ENCODE measurements around the gene WAS. TPM values are rescaled to one million over a fixed set of nuclear protein-coding genes. Genes with fewer than 3 reads are reported as not detected.

WAS gene
- total and polyA plus RNA-seq, 2 donors (not counting 1 experiment from before 2014, with no cell fraction given) = 88.7 to 98.0 TPM

DNA sequence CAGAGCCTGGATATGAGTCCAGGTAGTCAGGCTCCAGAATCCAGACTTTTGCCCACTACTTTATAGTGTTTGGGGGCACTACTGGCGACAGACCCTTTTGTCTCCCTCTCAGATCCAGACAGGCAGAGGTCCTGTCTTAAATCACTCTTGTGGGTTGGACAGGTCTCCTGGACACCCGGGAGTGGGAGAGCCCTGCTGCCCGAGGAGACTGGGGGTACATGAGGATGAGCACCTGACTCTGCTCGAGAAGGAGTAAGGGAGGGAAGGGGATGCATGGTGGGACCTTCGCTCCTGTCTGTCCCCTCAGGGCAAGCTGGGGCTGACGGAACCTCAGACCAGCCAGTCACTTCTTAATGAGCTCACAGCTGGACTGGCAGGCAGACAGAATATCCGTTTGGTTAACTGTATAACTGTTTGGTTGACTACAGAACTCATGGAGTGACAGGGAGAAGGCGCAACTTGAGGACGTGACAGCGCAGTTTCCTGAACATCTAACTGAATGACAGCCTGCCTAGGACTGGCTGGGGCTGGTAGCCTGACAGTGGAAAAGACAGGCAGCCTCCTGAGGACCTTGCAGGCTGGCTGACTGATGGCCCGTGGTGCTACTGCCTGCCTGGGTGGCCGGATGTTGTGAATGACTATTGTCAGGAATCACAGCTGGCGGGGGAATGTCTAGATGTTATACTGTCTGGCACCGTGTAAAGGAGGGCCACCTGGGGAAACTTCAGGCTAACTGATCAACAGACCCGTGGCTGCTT, 11.4 kb downstream of the WAS start:
- POLR2A ChIA-PET = interaction anchor here (1.6 kb wide), 1 partner anchor 11 kb away, joined by 7 read pairs; the partner anchor contains the start of gene WAS
- peak overlapping the region; percentile 93 for H3K27ac Mint-ChIP-seq
- Histone ChIP-seq H3K4me2 (replicated peaks; ENCODE audit: low read depth, low read length, poor library complexity, severe bottlenecking) (no peak overlapping the region), H3K9me3 (ENCODE audit: control extremely low read depth in 1 of 3, control insufficient read depth in 2 of 3, insufficient read depth in 1 of 3, low read length in 2 of 3) (no peaks in the 10 kb centered on the region), H3K9ac (ENCODE audit: low read length) (no peak overlapping the region), H3K4me1 (ENCODE audit: control insufficient read depth in 2 of 2, insufficient read depth in 2 of 2, low read length in 2 of 2) (peaks cover 7 to 16% of the 10 kb centered on the region in 2 donors), H3K36me3 (replicated peaks in 1 of 2; ENCODE audit: control extremely low read depth in 1 of 2, control insufficient read depth in 1 of 2, extremely low read depth in 1 of 2, insufficient read depth in 2 of 2, low read length in 1 of 2) (no peaks in the 10 kb centered on the region), H4K20me1 (ENCODE audit: control insufficient read depth, insufficient read depth, low read length, poor library complexity, severe bottlenecking) (no peaks in the 10 kb centered on the region), H3K79me2 (ENCODE audit: control insufficient read depth, insufficient read depth, low read length) (peaks cover 7% of the 10 kb centered on the region), H3K27ac (ENCODE audit: low read length in 2 of 2) (no peak overlapping the region), H3K27me3 (replicated peaks in 1 of 4; ENCODE audit: control extremely low read depth in 1 of 4, control insufficient read depth in 3 of 4, insufficient read depth in 4 of 4, low read length in 3 of 4) (no peaks in the 10 kb centered on the region), H2AFZ (ENCODE audit: insufficient read depth, low read depth, low read length, poor library complexity, severe bottlenecking) (peak overlapping the region; percentile 81), H3K4me3 (ENCODE audit: control extremely low read depth in 1 of 5, extremely low read depth in 1 of 5, insufficient read depth in 1 of 5, low read depth in 2 of 5, low read length in 4 of 5) (no peak overlapping the region)
- ATAC-seq (ENCODE audit: low read depth) (no peak), DNase-seq (no peak)
- CTCF ChIA-PET = interaction anchor here (1.2 to 2.1 kb wide), 2 partner anchors 12 to 47 kb away, joined by 4 to 7 read pairs; no protein-coding TSS in a partner anchor
- H3K9me3 Mint-ChIP-seq (ENCODE audit: insufficient read depth) = no peaks in the 10 kb centered on the region
- H3K4me3 Mint-ChIP-seq = peak overlapping the region; percentile 92
- intact Hi-C loops (cut with micrococcal nuclease) = loop anchor here (5.0 kb wide), 2 partner anchors 98 to 197 kb away; partner anchors contain the start of gene WDR13
- TF ChIP-seq EZH2 (IDR thresholded peaks at IDR 0.05; ENCODE audit: borderline replicate concordance, insufficient read depth, low read depth, low read length, poor library complexity, severe bottlenecking) (no peak), CTCF (IDR thresholded peaks at IDR 0.05) (no peak)
- H3K4me1 Mint-ChIP-seq = peaks cover 16% of the 10 kb centered on the region
- H3K27me3 Mint-ChIP-seq = no peaks in the 10 kb centered on the region
- 49% methylated on average over 14 of the region's 15 CpGs for WGBS (ENCODE audit: insufficient coverage)

DNA sequence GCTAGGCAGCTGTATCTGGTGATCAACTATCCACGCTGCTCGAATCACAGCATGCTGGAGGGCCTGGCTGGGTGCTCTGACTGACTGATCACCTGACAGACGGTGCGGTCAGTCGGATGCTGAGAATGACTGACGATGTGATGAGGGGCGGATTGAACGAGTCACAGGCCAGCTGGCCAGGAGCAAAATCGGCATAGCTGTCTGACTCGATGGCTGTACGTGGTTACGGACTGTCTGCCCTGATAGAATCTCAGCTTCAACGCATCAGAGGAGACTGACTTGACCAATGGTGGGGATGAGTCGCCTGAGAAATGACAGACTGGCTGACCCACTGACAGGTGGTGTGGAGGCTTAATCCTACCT, 11.9 kb downstream of the WAS start:
- Mint-ChIP-seq H3K9me3 (ENCODE audit: insufficient read depth) (no peaks in the 10 kb centered on the region), H3K27me3 (no peaks in the 10 kb centered on the region), H3K27ac (peak overlapping the region; percentile 93), H3K4me1 (peaks cover 16% of the 10 kb centered on the region), H3K4me3 (peak overlapping the region; percentile 92)
- intact Hi-C loops (cut with micrococcal nuclease) = loop anchor here (5.0 kb wide), 2 partner anchors 98 to 197 kb away; partner anchors contain the start of gene WDR13
- Histone ChIP-seq H3K79me2 (ENCODE audit: control insufficient read depth, insufficient read depth, low read length) (peaks cover 7% of the 10 kb centered on the region), H3K27ac (ENCODE audit: low read length in 2 of 2) (peak overlapping the region in 1 of 2 donors; percentile 85), H4K20me1 (ENCODE audit: control insufficient read depth, insufficient read depth, low read length, poor library complexity, severe bottlenecking) (no peaks in the 10 kb centered on the region), H3K9ac (ENCODE audit: low read length) (peak overlapping the region; percentile 72), H3K4me3 (ENCODE audit: control extremely low read depth in 1 of 5, extremely low read depth in 1 of 5, insufficient read depth in 1 of 5, low read depth in 2 of 5, low read length in 4 of 5) (peak overlapping the region in 2 of 5 experiments; percentile 56 to 63), H3K9me3 (ENCODE audit: control extremely low read depth in 1 of 3, control insufficient read depth in 2 of 3, insufficient read depth in 1 of 3, low read length in 2 of 3) (no peaks in the 10 kb centered on the region), H3K4me1 (ENCODE audit: control insufficient read depth in 2 of 2, insufficient read depth in 2 of 2, low read length in 2 of 2) (peaks cover 7 to 16% of the 10 kb centered on the region in 2 donors), H3K27me3 (replicated peaks in 1 of 4; ENCODE audit: control extremely low read depth in 1 of 4, control insufficient read depth in 3 of 4, insufficient read depth in 4 of 4, low read length in 3 of 4) (no peaks in the 10 kb centered on the region), H3K4me2 (replicated peaks; ENCODE audit: low read depth, low read length, poor library complexity, severe bottlenecking) (peak overlapping the region; percentile 79), H3K36me3 (replicated peaks in 1 of 2; ENCODE audit: control extremely low read depth in 1 of 2, control insufficient read depth in 1 of 2, extremely low read depth in 1 of 2, insufficient read depth in 2 of 2, low read length in 1 of 2) (no peaks in the 10 kb centered on the region), H2AFZ (ENCODE audit: insufficient read depth, low read depth, low read length, poor library complexity, severe bottlenecking) (peak overlapping the region; percentile 81)
- 68% methylated on average over 14 of the region's 14 CpGs for WGBS (ENCODE audit: insufficient coverage)
- no peak for ATAC-seq (ENCODE audit: low read depth)
- CTCF ChIA-PET = interaction anchor here (1.2 to 2.1 kb wide), 2 partner anchors 12 to 47 kb away, joined by 4 to 7 read pairs; no protein-coding TSS in a partner anchor
- TF ChIP-seq CTCF (IDR thresholded peaks at IDR 0.05) = no peak
- no peak for TF ChIP-seq EZH2 (IDR thresholded peaks at IDR 0.05; ENCODE audit: borderline replicate concordance, insufficient read depth, low read depth, low read length, poor library complexity, severe bottlenecking)
- no peak for DNase-seq
- POLR2A ChIA-PET = interaction anchor here (1.6 kb wide), 1 partner anchor 12 kb away, joined by 7 read pairs; the partner anchor contains the start of gene WAS

Data from B cell (primary cell).